HG02970 (cell line): ENCODE results near the gene LCN1.
"Not testable (repeated sequence)": the region's sequence is repeated elsewhere in the genome, so short reads cannot be mapped to it uniquely, and the experiment has no call there.

Experiments used
- ATAC-seq: cut with Tn5 transposase; IDR thresholded peaks from one replicate; pipeline ENCODE4 v1.9.1; 2021; ENCODE audit warnings: mild to moderate bottlenecking, moderate library complexity, moderate number of reproducible peaks; ENCODE audit not compliant: unreplicated experiment, low FRiP score

The LCN1 gene

DNA sequence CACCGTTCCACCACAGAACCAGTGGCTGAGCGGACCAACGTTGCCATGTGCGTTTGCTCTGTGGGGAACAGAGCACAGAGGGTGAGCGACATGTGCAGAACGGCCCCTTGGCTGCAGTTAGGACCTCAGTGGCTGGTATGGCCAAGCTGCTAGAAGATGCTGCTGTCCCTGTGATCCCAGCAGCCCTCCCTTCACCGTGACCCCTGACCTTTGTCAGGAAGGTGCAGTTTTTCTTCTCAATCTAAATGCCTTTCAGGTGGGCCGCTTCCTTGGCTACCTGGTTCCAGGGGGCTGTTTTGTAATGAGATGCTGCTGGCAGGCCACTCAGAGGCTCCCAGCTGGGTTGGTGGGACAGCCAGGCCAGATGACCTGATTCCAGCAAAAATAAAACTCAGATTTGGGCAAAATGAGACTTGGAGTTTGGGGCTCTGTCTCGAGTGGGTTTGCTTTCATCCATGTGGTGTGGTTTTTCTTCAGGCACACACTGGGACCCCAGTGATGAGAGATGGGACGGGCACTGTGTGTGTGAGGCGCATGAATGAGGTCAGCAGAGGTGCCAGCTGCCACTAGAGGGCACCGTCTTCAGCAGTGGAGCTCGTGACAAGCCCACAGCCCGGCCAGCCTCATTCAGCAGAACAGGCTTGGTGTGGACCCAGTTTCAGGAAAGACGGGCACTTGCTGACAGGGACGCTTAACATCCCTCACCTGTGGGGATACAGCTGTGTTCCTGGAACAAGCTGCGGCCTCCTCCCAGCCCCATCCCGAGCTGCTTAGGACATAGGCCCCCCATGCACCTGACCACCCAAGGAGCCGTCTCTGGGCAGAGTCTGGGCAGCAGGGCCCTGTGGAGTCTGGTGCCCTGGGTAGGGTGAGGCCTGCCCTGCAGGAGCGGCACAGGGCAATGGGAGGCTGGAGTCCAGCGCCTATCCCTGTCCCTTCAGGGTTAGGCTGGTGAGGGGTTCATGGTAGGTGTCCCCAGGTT, 16.7 kb upstream of the LCN1 start:
- no peak for ATAC-seq

DNA sequence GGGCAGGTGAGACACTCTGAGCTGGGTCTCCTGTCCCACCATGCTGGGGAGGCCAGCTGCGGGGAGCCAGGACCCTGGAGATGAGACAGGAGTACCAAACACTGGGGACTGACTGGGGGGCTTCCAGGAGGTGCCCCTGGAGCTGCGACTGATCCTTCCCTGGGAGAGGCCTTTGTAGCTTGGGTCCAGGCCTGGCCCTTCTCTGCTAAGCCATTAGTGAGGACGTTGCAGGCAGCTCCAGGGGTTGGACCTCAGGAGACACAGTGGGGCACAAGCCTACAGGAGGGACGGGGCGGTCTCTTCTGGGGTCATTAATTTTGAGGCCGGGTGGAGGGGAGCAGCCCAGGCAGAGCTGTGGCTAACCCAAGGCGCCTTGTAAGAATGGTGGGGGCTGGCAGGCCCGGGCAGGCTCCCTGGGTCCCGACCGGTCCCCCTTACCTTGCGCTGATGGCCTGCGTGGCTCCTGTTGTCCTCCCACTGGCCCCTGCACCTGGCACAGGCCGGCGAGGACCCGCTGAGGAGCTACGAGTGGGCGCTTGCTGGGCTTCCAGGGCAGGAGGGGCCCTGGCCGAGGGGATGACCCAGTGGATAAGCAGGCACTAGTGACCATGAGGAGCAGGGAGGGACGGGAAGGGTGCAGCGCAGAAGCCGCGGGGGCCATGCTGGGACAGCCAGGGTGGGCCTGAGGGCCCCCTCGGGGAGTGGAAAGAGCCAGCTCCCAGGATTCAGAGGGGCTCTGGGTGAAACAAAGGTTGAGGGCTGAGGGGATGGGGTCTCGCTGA, 15.6 kb upstream of the LCN1 start:
- no peak for ATAC-seq

DNA sequence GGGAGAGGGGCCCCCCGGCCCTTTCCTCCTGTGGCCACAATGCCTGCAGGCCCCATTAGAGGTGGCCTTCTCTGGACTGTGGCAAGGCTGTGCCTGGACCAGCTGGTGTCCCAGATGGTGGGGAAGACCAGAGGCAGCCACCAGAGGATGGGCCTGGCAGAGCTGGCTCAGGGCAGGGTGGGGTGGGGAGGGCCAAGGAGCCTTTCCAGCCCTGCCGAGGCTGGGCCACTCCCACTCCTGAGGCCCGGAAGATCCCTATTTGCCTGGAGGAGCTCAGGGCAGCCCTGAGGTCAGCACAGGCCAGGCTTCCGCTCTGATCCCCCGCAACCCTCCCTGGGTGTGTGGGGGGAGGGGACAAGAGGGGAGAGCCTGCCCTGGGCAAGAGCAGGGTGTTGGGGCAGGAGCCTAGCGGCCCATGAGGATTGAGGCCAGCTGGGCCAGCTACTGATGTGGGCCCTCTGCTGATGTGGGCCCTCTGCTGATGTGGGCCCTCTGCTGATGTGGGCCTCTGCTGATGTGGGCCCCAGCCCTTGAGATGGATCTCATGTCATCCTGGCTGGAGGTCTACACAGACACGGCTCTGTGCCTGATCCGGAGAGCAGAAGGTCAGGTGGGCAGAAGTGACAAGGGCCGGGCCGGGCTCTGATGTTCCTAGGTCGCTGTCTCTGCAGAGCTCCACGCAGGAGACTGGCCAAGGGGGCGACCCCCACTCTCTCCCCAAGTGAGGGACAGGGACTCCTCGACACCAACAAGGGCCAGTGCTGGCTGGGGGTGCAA, 14.7 kb upstream of the LCN1 start:
- ATAC-seq, result no peak

- no peak for ATAC-seq
Observed at GRCh38 chr9:135507104-135508035, 13.9 kb upstream of the LCN1 start.

DNA sequence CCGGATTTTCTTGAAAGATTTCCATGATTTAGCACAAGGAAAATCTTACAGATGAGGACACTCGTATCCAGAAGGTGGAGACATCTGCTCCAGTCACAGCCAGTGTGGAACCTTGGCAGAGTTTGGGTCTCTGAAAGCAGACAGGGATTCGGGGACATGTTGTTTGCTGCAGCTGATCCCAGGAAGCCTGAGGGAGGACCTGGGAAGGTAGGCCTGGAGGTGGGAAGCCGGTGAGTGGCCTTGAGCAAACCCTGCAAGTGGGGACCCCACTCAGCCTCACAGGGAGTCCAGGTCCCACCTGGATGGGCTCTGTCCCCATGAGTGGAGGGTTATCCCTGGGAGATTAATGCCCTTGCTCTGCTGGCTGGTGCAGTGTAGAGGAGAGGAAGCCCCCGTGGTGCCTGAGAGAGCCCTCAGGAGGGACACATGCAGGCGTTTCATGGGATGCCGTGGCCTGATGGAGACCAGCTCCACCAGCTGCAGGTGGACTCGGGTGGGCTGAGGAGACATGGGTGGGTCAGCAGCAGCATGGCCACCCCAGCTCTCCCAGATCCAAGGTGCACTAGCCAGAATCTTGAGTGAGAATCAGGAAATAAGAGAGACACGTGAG, 12.9 kb upstream of the LCN1 start:
- no peak for ATAC-seq

- no peak for ATAC-seq
Observed at GRCh38 chr9:135509458-135509857, 11.8 kb upstream of the LCN1 start.

GRCh38 chr9:135512241-135512603, 9.0 kb upstream of the LCN1 start:
- no peak for ATAC-seq

DNA sequence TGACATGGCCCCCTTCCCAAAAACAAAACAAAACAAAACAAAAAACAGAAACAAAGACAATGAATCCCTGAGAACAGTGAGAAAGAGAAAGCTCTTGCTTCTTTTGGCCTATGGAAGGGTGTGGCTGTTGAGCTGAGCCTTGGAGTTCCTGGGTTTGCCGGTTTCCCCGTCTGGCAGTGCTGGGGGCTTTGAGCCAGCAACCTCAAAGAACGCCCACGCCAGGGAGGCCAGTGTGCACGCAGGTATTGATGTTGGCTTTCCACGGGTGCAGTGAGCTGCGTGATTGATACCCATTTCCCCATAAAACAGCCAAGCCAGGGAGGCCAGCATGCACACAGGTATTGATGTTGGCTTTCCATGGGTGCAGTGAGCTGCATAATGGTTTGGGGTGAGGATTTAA, 8.3 kb upstream of the LCN1 start:
- ATAC-seq, result no peak

GRCh38 chr9:135513351-135513846, 7.8 kb upstream of the LCN1 start:
- no peak for ATAC-seq

DNA sequence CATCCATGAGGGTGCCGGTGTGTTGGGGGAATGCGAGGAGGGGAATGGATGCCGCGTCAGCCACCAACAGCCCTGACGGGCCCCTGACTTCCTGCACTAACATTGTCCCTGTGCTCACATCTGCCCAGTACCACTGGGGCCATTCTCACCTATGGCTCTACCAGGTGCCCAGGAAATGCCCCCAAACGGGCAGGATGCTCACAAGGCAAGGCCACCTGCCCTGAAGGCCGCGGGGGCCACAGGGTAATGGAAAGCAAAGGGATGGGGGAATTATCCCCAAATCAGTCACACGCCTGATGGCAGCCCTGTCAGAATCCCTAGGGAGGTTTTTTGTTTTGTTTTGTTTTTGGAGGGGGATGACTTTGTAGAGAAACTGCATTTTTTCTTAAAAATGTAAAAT, 7.3 kb upstream of the LCN1 start:
- not testable (repeated sequence) for ATAC-seq

GRCh38 chr9:135514342-135515082, 6.7 kb upstream of the LCN1 start:
- ATAC-seq, result no peak

DNA sequence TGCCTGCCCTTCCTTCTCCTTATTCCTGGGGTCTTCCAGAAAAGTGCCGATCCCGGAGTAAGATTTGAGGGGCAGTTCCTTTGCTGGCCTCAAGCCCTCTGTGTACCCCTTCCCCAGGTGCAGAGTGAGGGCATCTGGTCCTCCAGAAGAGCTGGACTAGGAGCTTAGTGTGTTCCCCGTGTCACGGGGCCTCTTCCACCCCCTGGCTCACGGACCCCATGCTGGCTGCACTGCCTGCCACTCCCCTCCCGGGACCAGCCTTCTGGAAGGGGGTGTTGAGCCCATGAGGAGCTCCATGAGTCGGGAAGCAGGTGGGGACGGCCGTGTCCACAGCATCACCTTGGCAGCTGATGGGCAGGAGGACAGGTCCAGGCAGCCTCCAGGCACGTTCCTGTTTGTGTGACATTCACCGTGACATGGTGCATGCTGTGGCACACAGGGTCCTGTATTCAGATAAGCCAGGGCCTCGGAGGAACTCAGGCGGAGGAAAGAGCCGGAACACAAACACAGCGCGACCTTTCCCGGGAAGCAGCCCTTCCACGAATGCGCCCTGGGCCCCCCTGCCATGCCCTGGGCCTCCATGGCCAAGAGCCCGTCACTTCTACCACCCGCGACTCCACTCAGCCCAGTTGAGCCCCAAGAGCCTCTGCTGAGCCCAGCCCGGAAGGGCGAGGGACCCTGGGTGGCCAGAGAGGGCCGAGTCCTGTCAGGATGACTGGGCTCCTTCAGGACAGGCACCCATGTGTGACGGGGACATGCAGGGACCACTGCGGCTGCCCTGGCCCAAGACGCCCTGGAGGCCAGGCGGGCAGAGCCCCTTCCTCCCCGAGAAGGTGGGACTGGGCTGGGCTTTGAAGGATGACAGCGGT, 5.9 kb upstream of the LCN1 start:
- ATAC-seq, result no peak

- ATAC-seq, result no peak
Observed at GRCh38 chr9:135516132-135516860, 4.9 kb upstream of the LCN1 start.

GRCh38 chr9:135517407-135517822, 3.8 kb upstream of the LCN1 start:
- ATAC-seq, result no peak

GRCh38 chr9:135519179-135519971, 1.9 kb upstream of the LCN1 start:
- ATAC-seq, result no peak

- ATAC-seq, result no peak
Observed at GRCh38 chr9:135521608-135522095, 412 bp downstream of the LCN1 start.
